ENCODE data around the gene CXCR6. TPM values are rescaled to one million over a fixed set of nuclear protein-coding genes. Genes with fewer than 3 reads are reported as not detected.
A peak's percentile ranks its signal among the peaks of the same experiment; 100 is the strongest.

CXCR6 gene
- total RNA-seq, 1 experiment from 2014 or later = not detected

DNA sequence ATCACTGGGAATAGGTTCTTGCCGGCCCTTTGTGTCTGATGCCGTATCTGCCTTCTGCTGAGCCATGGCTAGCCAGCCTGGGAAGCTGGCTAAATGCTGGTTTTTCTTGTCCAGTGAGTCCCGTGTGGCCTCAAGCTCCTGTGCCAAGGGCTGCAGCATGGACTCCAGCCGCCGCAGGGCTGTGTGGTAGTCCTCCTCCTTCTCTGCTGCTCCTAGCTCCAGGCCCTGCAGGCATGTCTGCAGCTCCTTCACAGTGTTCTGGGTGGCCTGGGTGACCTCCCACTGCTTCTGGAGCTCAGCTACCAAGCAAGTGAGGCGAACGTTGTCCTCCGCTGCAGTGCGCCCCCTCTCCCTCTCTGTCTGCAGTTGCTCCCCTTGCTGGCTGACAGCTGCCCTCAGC lies 24.9 kb downstream of the CXCR6 start:
- no peak for DNase-seq (ENCODE audit: low spot score)

DNA sequence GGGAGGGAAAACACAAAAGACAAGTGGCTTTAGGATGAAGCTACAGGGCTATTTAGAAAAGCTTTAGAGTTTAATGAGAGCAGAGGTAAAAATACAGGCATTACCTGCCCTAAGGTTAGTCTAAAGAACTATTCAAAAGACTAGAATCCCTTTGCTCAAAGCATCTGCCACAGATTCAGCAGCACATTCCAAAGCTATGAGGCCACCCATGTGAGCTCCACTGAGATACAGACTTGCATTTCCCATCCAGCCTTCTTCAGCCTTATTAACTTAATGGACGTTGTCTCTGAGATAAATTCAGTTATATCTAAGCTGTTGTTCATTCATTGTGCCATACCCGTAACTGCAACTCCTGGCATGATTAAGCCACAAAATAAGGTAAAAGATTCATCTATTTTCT lies 25.4 kb downstream of the CXCR6 start:
- peak; percentile 36 for DNase-seq (ENCODE audit: low spot score)

DNA sequence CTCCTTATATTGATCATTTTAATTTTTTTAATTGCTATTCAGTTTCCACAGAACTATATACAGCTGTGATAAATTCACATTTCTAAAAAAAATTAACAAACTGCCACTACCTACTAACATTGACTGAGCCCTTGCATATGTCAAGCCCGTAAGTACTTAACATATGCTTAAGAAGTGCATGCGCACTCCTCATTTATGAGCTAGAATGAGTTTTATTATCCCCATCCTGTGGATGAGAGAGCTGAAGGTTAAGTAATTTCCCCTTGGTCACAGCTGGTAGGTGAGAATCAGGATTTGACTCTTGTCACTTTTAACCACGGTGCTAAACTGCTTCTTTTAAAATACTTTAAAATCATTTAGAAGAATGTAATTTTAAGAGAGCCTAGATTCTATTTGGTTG lies 25.9 kb downstream of the CXCR6 start:
- DNase-seq (ENCODE audit: low spot score) = no peak

DNA sequence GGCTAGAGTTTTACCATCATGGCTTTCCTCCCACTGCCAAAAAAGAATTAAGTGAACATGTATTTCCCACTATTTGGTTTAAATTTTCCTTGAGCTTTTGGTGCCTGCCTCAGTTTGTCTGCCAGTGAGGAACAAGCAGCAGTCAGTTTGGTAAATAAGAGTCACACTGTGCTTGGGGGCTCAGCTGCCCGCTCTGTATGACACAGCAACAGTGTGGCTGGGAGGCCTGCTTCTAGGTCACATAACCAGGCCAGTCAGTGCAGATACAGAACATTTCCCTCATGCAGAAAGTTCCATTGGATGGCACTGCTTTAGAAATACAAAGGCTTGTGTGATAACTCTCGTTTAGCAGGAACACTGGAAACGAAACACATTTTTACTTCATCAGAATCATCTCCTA lies 26.7 kb downstream of the CXCR6 start:
- DNase-seq (ENCODE audit: low spot score) = no peak

DNA sequence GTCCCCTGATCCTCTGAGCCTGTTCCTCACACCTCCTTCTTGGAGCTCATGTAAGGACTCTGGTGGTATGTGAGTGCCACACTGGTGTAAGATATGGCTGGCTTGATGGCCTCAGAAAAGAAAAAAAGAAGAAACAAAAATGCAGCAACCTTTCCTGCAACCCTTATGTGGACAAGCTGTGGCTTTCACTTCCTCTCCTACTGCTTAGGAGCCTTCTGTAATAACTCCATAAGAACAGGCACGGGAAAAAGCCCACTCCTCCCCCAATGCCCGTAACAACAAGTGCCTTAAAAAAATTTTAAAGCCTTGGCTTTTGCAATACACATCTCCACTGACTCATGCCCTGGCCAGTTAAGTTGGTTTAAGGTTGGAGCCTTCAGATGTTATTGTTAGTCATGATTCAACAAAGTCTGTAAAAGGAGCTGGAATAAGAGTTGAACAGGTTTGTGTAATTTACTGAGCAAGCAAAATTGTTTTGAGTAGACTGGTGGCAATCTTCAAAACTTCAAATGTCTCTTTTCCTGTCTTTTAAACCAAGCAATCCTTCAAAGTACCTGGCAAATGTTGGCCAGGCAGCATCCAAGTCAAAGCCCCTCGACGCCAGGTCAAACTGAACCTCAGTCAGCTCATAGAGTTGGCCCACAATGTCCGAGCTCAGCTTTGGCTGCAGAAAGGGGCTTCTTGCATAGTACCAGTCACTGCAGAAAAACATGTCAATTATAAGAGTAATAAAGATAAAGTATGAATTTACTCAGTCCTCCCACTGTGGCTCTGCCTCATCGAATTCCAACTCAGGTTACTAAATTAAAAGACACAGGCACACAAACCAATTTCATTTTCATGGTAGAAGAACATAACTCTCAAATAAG lies 29.5 kb downstream of the CXCR6 start:
- peak; percentile 70 for DNase-seq (ENCODE audit: low spot score)

DNA sequence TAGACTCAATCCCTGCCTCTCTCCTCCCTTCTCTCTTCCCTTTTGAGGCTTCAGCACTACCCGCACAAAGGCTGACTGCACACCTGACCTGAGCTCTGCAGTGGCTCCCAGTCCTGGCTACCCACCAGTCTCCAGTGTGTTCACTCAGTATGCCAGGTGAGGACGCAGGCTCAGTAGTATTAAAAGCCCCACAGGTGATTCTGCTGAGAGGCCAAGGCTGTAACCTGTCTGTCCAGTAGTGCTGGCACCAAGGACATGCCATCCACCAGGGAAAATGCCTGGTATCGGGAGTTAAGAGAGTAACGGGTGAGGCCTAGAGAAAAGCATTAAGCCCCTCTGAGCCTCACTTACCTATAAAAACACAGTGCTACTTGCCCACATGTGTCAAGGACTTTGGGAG lies 31.4 kb downstream of the CXCR6 start:
- no peak for DNase-seq (ENCODE audit: low spot score)

DNA sequence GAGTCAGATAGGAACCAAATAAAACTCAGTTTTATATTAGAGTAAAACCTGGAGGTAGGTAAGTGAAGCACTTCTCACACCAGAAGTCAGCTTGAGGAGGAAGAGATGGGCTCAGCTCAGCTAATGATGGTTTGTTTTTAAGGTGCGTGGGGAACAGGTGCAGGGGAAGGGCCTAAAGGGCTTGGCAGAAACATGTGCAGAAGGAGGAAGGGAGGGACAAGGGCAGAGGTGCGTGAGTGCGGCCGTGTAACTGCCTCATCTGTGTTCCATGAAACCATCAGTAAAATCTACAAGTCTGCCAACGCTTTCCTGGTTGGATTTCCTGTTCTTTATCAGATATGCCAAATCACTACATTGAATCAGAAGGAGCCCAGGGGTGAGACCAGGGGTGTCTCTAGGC lies 32.4 kb downstream of the CXCR6 start:
- DNase-seq (ENCODE audit: low spot score) = no peak

DNA sequence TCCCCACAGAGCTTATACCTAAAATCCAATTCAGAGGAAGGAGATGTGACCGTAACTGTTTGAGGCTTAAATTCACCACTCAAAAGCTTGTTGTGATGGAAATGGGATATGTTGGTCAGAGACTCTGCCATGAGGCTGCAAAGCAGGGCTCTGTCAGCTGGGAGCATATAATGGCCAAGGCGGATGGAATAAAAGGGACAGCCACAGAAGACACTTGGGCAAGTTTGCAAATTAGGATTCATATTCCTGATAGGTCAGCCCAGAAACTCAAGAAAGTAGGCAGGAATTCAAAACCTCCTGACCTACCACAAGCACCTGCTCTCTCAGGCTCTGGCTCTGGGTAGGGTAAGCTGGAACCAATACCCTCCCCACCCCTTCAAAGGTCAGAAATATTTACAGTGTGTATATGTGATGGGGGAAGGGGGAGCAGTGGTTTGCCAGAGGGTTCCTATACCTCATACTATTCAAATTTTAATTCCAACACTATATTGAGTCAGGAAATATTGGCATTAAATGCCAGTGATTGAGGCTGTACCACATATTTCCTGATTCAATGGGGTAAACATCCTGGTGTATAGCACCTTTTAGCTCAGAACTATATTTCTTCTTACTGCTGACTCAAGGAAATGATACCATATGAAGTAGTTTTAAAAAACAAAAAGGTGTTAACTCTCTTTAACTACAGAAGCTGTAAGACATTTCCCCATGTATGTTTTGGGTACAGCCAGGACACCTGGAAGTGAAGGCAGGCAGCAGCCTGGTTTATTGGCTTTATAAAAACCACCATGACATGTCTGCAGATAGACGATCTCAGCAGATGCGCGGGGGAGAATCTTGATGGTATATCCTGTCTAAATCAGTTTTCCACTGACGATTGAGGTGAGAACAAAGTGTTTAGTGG lies 33.2 kb downstream of the CXCR6 start:
- no peak for DNase-seq (ENCODE audit: low spot score)

DNA sequence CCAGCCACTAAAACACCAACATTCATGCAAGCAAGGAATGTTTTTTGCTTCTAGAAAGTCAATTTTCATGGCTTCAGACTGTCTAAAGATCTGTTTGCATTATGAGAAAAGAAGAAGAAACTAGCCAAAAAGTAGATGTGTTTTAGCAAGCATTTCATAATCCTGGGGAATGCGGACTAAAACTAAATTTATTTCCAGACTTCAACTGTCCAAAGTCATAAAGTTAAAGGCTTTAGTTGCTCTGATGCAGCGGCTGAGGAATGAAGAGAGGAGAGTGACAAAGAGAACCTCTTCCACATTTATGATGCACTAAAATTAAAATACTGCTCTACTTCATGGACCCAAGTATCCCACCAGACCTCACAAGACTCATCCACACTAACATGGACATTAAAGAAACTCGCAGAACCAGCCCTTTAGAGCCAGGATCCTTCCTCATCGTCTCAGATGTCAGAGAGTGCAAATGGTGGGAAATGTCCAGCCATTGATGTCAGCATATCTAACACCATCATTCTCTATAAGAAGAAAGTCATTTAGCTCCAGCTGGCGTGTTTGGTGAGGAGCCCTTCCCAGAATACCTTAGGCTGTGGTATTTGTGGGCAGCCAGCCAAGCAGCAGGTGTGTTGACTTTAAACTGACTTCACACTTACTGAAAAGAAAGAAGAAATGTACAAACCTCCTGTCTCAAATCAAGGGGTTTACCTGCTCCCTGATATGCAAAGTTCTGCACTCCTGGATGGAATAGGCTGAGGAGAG lies 34.9 kb downstream of the CXCR6 start:
- DNase-seq (ENCODE audit: low spot score) = no peak

DNA sequence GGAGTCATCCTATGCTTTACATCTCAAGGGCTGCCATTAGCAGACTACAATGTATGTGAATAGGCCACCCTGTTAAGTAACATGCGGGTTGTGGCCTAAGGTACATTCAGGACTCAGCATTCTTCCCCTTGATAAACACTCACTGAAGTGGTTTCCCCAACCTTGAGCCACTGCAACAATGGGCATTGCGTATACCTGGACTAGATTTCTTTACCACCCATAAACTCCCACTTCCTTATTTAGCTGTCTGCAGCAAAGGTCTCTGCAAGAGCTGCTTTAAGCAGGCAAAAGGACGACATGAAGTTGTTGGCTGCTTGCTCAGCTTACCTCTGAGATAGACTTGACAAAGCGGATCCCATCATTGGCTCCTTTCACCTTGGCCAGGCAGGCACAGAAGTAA lies 36.1 kb downstream of the CXCR6 start:
- no peak for DNase-seq (ENCODE audit: low spot score)

DNA sequence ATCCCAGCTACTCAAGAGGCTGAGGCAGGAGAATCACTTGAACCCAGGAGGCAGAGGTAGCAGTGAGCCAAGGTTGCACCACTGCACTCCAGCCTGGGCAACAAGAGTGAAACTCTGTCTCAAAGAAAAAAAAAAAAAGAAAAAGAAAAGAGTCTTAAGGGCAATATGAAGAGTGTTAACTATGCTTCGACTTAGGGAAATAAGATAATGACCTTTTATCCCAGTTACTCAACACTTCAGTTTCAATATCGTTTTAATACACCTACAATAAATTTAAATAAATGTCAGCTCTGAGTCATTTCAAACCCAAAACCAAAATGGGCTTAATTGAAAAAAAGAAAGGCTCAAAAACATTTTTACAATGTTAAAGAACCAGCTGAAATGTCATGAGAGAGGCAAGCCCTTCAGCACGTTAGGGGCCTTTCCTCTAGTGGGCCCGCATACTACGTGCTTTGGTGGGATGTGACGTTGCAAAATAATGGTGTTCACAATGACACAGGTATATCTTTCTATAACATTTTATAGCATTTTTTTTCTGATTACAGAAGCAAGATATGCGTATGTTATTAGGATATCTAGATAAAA lies 37.1 kb downstream of the CXCR6 start:
- no peak for DNase-seq (ENCODE audit: low spot score)

DNA sequence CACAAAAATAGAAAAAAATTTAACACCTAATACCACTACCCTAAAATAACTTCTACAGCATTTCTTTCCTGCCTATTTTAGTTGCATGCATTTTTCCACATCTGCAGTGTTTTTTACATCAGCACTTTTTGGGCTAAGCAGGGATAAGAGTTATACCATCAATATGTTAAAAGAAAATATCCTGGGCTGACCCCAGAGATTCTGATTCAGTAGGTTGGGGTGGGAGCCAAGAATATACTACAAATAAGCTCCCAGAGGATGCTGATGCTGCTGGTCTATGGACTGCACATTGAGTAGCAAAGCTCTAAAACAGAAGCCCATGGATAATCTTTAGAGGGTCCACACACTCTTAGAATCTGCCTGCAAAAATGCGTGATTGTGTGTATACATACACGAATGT lies 37.6 kb downstream of the CXCR6 start:
- no peak for DNase-seq (ENCODE audit: low spot score)

DNA sequence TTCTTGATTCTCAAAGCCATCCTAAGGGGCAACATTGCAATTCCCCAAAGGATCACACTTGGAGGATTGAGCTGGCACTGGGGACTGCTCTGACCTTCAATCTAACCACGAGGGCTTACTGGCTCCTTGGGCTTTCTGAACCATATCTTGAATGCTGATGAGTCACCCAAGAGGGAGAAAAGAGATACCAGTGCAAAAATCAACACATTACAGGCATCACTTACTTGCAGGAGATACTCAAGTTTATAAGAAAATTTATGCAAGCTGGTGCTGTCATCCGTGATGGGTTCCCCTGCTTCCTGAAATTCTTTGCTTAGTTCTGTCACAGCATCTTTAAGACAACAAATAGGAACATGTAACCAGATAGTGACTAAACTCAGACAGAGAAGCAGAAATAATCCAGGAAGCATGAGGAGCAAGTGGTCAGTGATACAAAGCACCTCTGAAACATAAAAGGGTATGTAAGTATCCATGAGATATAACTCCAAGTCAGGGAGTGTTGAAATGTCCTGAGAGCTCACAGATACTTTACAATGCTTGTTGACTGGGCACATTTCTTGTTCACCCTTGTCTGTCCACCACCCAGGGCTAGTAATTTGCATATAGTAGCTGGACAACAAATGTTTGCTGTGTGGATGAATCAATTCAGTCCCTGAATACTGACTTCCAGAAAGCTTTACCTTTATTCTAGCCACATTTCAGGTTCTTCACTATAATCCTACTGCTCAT lies 38.2 kb downstream of the CXCR6 start:
- DNase-seq (ENCODE audit: low spot score) = peak; percentile 38

DNA sequence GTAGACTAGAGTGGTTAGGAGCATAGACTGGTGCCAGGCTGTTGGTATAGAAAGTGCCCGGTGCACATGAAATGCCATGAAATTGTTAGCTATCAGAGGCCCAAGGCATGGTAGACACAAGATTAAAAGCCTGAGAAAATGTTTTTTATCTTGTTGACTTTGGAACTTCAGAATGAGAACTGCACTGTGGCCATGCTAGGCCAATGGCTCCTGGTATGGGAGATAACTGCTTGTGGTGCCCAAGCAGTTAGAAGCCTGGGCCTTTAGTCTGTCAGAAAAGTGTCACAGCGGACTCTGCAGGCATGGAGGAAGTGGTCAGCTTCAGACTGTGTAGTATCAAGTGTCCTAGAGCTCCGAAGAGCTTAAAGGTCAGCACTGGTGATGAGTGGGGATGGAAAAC lies 40.5 kb downstream of the CXCR6 start:
- DNase-seq (ENCODE audit: low spot score) = no peak

DNA sequence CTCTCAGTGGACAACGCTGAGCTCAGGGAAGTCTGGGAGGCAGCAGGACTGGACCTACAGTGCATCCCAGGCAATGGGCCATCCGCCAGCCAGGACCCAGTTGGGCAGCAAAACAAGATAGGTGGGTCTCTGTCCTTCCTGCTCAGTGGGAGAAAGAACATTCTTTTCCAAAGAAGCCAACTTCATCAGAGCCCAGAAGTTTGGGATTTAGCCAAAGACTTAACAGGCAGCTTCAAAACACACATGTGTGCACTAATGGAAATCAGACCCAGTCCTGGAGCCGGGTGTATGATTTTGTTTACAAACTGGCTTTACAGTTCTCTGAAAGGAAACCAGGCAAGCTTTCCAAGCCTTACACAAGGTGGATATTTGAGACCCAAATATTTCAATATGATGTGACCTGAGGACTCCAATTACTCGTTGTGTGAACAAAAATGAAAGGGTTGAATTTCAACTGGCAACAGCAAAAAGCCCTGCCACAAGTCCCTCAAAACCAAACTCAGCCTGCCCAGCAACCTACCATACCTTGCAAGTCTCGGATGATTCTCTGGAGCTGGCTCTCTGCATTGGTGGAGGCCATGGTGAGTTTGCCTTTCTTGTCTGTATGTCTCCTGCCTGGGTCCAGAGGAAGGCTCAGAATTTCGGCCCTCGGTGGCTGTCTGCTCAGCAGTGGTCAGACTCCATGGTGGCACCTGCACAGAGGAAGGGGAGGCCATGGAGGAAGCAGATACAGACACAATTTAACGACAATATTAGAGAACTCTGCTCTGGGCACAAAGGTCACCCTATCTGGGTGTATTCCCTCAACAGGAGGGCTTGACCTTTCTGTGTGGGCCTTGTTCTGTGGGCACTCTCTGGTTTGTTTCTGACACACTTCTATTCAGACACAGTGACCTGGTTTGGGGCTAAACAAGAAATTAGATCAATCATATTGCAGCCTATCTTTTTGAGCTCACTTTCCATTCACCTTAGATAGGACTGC lies 41.4 kb downstream of the CXCR6 start:
- DNase-seq (ENCODE audit: low spot score) = no peak

DNA sequence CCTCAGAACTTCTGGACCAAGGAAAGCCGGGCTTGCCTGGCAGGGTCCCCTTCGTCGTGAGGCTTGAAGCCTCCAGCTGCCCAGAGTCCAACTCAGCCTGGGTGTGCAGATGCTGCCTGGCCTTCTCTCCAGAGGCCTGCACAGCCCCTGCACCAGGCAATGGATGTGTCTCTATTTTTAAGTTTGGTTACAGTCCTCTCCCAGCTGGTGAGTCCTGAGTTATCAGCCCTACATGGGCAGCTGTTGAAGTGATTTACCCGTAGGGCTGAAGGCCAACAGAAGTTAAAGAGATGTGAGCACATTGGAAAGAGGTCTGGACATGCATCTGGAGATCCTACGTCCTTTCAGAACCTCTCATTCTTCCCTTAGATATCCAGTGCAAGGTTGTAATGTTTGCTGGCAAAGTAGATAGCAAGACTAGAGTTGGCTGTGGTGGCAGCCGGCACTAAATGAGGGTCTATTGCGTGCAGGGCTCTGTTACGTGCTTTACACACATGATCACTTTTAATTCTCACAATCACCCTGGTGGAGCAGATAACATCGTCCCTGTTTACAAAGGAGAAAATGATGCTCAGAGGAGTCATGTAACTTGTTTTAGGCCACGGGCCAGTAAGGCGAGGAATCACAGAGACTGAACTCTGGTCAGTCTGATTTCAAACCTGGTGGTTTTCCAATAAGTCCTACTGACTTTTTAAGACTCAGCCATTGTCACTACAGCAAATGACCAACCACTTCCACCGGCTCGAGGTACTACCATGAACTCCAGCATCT lies 42.5 kb downstream of the CXCR6 start:
- DNase-seq (ENCODE audit: low spot score) = no peak

DNA sequence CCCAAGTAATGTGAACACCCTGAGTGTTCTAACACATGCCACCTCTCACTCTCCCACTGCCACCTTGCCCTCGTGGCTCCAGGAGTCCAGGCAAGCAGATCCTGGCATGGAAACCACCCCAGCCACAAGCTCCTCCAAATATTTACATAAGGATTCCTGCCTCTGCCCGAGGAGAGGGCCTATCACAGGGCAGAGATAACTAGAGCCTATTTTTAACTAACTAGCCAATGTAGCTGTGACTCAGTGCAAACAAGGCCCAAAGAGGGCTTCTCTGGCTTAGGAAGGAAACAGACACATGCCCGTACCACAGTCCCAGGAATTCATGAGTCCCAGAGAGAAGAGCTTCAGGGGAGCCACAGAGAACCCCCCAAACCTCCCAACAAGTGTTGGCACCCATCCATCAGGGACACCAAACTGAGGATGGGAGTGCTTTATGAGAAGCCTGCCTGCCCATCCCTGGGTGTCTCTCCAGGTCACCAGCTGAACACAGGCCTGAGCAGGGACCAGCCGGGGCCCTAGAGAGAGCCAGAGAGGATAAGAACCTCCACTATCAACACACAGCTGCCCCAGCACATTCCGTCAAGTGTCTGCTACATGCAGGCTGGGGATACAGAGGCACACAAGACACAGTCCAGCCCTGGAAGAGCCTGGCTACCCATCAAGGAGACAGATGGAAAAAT lies 43.2 kb downstream of the CXCR6 start:
- peak; percentile 79 for DNase-seq (ENCODE audit: low spot score)
